ENCODE measurements around the gene TBC1D1. TPM values are rescaled to one million over a fixed set of nuclear protein-coding genes. Genes with fewer than 3 reads are reported as not detected.

The TBC1D1 gene
- total RNA-seq, 1 experiment from 2014 or later: 36.0 TPM

DNA sequence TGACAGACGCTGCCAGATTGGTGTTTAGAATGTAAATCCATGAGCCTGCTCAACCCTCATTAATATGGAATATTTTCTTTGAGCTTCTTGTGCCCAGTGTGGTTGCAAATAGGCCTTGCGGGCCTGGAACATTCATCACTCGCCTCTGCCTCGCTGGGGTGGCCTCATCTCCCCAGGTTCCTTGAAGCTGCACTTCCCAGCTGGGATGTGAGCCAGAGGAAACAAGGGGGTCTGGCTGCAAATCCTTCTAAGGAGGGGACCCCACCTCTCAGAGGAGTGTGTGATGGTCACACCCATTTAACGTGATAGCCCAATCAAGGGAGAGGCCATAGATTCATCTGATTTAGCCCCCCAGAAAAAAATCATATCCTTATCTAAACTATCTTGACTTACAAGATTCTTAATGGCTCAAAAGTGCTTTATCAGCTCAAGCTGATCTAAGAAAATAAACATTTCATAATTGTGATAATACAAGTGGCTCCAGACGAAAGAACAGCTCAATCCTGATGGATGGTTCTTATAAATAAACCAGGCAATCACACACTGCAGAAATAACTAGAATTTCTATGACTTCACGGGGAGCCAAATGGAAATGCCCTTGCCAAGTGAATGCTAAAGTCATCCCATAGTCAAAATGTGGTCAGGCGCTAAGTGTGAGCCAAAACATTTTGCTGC lies 259.2 kb downstream of the TBC1D1 start:
- CTCF ChIA-PET: interaction anchor here (1.0 kb wide), 2 partner anchors 10 to 632 kb away, joined by 3 to 5 read pairs; no protein-coding TSS in a partner anchor
- Mint-ChIP-seq H3K27me3 (ENCODE audit: insufficient read depth, unreplicated experiment) (no peaks in the 10 kb centered on the region), H3K36me3 (ENCODE audit: insufficient read depth, unreplicated experiment) (peaks cover 6% of the 10 kb centered on the region), H3K4me1 (ENCODE audit: insufficient read depth, unreplicated experiment) (peaks cover 14% of the 10 kb centered on the region), H3K27ac (ENCODE audit: low read depth, unreplicated experiment) (no peak overlapping the region), H3K9me3 (ENCODE audit: unreplicated experiment) (no peaks in the 10 kb centered on the region), H3K4me3 (ENCODE audit: unreplicated experiment) (no peak overlapping the region)
- no peak for TF ChIP-seq CTCF (IDR thresholded peaks at IDR 0.05; ENCODE audit: unreplicated experiment)
- no TSS peak for BruUV-seq (replicated peaks)
- no peak for DNase-seq (ENCODE audit: unreplicated experiment)
- POLR2A ChIA-PET: interaction anchor here (0.7 to 1.8 kb wide), 2 partner anchors 10 to 332 kb away, joined by 4 read pairs; no protein-coding TSS in a partner anchor
- intact Hi-C loops (cut with micrococcal nuclease): no loop called here

DNA sequence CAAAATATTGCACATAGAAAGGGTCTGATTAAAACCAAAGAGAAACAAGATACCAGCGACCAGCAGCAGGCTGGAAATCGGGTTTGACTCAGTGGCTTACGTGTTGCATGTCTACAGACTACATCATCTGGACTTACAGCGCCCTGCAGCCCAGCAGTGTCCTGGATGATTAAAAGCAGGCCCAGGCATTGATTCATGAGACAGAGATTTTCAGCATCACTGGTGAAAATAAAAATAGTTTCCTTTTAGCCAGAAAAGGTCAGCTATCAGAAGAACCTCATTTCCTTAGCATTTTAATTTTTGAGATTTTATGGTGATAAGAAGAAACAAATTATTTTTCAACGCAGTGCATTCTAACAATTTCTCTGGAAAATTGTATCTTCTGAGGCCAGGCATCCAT lies 259.9 kb downstream of the TBC1D1 start:
- ChIA-PET CTCF (no interaction called here), POLR2A (interaction anchor here (1.8 kb wide), 1 partner anchor 10 kb away, joined by 4 read pairs; no protein-coding TSS in a partner anchor)
- peaks cover 6% of the 10 kb centered on the region for H3K36me3 Mint-ChIP-seq (ENCODE audit: insufficient read depth, unreplicated experiment)
- no peaks in the 10 kb centered on the region for H3K9me3 Mint-ChIP-seq (ENCODE audit: unreplicated experiment)
- TF ChIP-seq CTCF (IDR thresholded peaks at IDR 0.05; ENCODE audit: unreplicated experiment): no peak
- DNase-seq (ENCODE audit: unreplicated experiment): no peak
- no peaks in the 10 kb centered on the region for H3K27me3 Mint-ChIP-seq (ENCODE audit: insufficient read depth, unreplicated experiment)
- peaks cover 20% of the 10 kb centered on the region for H3K4me1 Mint-ChIP-seq (ENCODE audit: insufficient read depth, unreplicated experiment)
- H3K27ac Mint-ChIP-seq (ENCODE audit: low read depth, unreplicated experiment): no peak overlapping the region
- intact Hi-C loops (cut with micrococcal nuclease): no loop called here
- no TSS peak for BruUV-seq (replicated peaks)
- H3K4me3 Mint-ChIP-seq (ENCODE audit: unreplicated experiment): no peak overlapping the region

DNA sequence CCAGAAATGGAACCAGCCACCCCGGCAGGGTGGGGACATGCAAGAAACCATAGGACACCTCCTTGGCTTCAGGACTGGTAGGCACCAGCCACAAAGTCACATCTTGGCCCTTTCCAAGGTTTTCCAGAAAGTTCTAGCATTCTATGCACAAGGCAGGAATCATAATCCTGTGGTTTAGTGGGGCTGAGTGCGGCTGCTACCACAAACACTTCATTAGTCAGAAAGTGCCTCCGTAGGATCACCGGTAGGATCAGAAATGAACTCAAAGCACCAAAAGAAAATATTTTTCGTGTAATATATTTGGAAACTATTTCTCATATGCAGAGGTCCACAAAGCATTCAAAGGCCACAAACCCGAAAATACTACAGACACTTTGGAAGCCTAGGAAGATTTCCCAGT lies 261.0 kb downstream of the TBC1D1 start:
- Mint-ChIP-seq H3K4me1 (ENCODE audit: insufficient read depth, unreplicated experiment) (peaks cover 29% of the 10 kb centered on the region), H3K27me3 (ENCODE audit: insufficient read depth, unreplicated experiment) (no peaks in the 10 kb centered on the region), H3K36me3 (ENCODE audit: insufficient read depth, unreplicated experiment) (peaks cover 6% of the 10 kb centered on the region), H3K27ac (ENCODE audit: low read depth, unreplicated experiment) (no peak overlapping the region), H3K9me3 (ENCODE audit: unreplicated experiment) (no peaks in the 10 kb centered on the region), H3K4me3 (ENCODE audit: unreplicated experiment) (no peak overlapping the region)
- POLR2A ChIA-PET: no interaction called here
- no peak for DNase-seq (ENCODE audit: unreplicated experiment)
- no peak for TF ChIP-seq CTCF (IDR thresholded peaks at IDR 0.05; ENCODE audit: unreplicated experiment)
- CTCF ChIA-PET: interaction anchor here (0.7 kb wide), 1 partner anchor 17 kb away, joined by 3 read pairs; no protein-coding TSS in a partner anchor
- BruUV-seq (replicated peaks): no TSS peak
- intact Hi-C loops (cut with micrococcal nuclease): no loop called here

- BruUV-seq (replicated peaks): no TSS peak
- intact Hi-C loops (cut with micrococcal nuclease): no loop called here
- ChIA-PET POLR2A (interaction anchor here (0.7 to 2.0 kb wide), 2 partner anchors 17 to 64 kb away, joined by 3 to 6 read pairs; no protein-coding TSS in a partner anchor), CTCF (interaction anchor here (0.7 kb wide), 1 partner anchor 16 kb away, joined by 3 read pairs; no protein-coding TSS in a partner anchor)
- H3K27me3 Mint-ChIP-seq (ENCODE audit: insufficient read depth, unreplicated experiment): no peaks in the 10 kb centered on the region
- H3K4me1 Mint-ChIP-seq (ENCODE audit: insufficient read depth, unreplicated experiment): peaks cover 32% of the 10 kb centered on the region
- DNase-seq (ENCODE audit: unreplicated experiment): no peak
- no peak for TF ChIP-seq CTCF (IDR thresholded peaks at IDR 0.05; ENCODE audit: unreplicated experiment)
- no peak overlapping the region for H3K27ac Mint-ChIP-seq (ENCODE audit: low read depth, unreplicated experiment)
- H3K36me3 Mint-ChIP-seq (ENCODE audit: insufficient read depth, unreplicated experiment): peaks cover 6% of the 10 kb centered on the region
- H3K9me3 Mint-ChIP-seq (ENCODE audit: unreplicated experiment): no peaks in the 10 kb centered on the region
- H3K4me3 Mint-ChIP-seq (ENCODE audit: unreplicated experiment): no peak overlapping the region
Measured at GRCh38 chr4:38152305-38152704, 261.4 kb downstream of the TBC1D1 start.
